Duodenal mucosa (tissue), 2 donors: ENCODE measurements around the gene CD74.

Source experiments
- H3K27ac ChIP-seq: one replicate; pipeline ENCODE4 v1.7.0; 2013; ENCODE audit warnings: low read depth, low read length
- H3K27me3 ChIP-seq, 2 donors: one replicate each; pipeline ENCODE4 v1.7.0; 2013; ENCODE audit warnings: low read length in 2 of 2, control low read depth in 1 of 2; ENCODE audit not compliant: insufficient read depth in 2 of 2, control insufficient read depth in 1 of 2
- H3K36me3 ChIP-seq, 2 donors: one replicate each; pipeline ENCODE4 v1.7.0; 2013; ENCODE audit warnings: low read length in 2 of 2, control low read depth in 1 of 2; ENCODE audit not compliant: insufficient read depth in 2 of 2, control insufficient read depth in 1 of 2
- H3K4me1 ChIP-seq, 2 donors: one replicate each; pipeline ENCODE4 v1.7.0; 2013; ENCODE audit warnings: low read length in 2 of 2, control low read depth in 1 of 2; ENCODE audit not compliant: insufficient read depth in 2 of 2, control insufficient read depth in 1 of 2
- H3K4me3 ChIP-seq, 2 donors: one replicate each; pipeline ENCODE4 v1.7.0; 2013; ENCODE audit warnings: low read length in 2 of 2, low read depth in 1 of 2
- H3K9ac ChIP-seq, 2 donors: one replicate each; pipeline ENCODE4 v1.7.0; 2013; ENCODE audit warnings: low read length in 2 of 2, low read depth in 1 of 2
- H3K9me3 ChIP-seq, 2 donors: one replicate each; pipeline ENCODE4 v1.7.0; 2013; ENCODE audit warnings: low read length in 2 of 2, control low read depth in 1 of 2; ENCODE audit not compliant: control insufficient read depth in 1 of 2

CD74 gene

DNA sequence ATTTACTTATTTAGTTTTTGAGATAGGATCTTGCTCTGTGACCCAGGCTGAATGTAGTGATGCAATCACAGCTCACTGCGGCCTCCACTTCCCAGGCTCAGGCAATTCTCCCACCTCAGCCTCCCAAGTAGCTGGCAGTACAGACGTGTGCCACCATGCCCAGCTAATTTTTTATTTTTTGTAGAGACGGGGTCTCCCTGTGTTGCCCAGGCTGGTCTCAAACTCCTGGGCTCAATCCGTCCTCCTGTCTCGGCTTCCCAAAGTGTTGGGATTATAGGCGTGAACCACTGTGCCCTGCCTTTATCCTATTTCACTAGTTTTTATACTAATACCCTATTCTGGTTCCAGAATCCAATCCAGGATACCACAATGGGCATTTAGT, 30.0 kb upstream of the CD74 start:
- no peak overlapping the region for H3K27ac ChIP-seq
- H3K4me1 ChIP-seq: peaks cover 9 to 10% of the 10 kb centered on the region in 2 donors
- no peak overlapping the region for H3K9ac ChIP-seq
- H3K36me3 ChIP-seq: peaks cover 38 to 56% of the 10 kb centered on the region in 2 donors
- no peak overlapping the region for H3K4me3 ChIP-seq
- no peaks in the 10 kb centered on the region for H3K27me3 ChIP-seq
- H3K9me3 ChIP-seq: no peaks in the 10 kb centered on the region

DNA sequence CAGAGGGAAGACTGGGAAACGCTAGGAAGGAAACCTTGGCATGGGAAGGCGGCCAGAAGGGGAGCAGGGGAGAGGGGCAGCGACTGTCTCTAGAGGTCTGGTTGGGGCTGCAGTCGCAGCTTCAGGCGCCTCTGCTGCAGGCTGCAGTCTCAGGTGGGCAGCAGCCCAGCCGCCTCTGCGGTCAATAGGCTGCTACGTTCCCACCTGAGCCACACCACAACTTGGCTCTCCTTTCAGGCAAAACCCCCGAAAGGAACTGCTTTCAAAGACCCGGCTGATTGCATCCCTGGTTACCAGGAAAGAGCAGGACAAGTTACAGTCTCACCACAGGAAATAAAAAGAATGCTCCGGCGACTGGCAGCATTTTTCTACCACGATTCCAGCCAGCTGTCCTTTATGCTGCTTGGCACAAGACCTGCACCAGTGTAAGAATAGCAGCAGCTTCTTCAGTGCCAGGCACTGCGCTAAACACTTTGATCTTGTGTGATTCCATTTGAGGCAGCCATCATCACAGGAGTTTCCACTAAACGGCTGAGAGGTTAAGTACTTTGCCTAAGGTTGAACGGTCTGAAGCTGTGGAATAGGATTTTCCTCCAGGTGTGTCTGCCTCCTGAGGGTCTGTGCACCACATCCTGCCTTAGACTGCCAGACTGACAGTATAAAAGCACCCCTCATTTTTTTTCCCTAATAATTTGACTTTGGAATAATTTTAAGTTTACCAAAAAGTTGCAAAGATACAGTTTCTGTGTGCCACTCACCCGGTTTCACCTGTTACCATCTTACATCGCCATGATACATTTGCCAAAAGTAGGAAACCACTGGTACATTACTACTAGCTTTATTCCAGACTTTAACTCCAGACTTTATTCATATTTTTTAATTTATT, 29.3 kb upstream of the CD74 start:
- Histone ChIP-seq H3K9me3 (no peaks in the 10 kb centered on the region), H3K27me3 (no peaks in the 10 kb centered on the region), H3K4me1 (peaks cover 3 to 4% of the 10 kb centered on the region in 2 donors), H3K36me3 (peaks cover 33 to 50% of the 10 kb centered on the region in 2 donors), H3K27ac (no peak overlapping the region), H3K9ac (no peak overlapping the region), H3K4me3 (no peak overlapping the region)

DNA sequence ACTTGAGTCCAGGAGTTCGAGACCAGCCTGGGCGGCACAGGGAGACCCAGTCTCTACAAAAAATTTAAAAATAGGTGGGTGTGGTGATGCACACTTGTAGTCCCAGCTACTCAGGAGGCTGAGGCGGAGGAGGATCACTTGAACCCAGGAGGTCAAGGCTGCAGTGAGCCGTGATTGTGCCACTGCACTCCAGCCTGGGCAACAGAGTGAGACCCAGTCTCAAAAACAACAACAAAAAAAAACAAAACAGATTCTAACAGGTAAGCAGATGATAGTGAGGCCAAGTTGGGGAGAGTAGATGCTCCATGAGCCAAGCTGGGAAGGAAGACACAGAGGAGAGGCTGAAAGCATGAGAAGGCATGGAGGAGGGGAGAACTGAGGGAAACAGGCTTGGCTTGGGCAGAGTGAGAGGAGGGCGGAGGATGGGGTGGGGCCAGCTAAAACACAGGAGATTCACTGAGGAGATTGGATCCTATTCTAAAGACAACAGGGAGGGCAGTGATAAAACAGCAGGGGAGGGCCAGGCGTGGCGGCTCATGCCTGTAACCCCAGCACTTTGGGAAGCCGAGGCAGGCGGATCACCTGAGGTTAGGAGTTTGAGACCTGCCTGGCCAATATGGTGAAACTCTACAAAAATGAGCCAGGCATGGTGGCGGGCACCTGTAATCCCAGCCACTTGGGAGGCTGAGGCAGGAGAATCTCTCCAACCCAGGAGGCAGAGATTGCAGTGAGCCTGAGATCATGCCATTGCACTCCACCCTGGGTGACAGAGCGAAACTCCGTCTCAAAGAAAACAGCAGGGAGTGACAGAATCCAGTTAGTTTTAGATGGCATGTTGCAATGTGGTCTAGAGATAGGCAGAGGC, 28.5 kb upstream of the CD74 start:
- Histone ChIP-seq H3K9me3 (no peaks in the 10 kb centered on the region), H3K36me3 (peaks cover 24 to 41% of the 10 kb centered on the region in 2 donors), H3K9ac (no peak overlapping the region), H3K27me3 (no peaks in the 10 kb centered on the region), H3K27ac (no peak overlapping the region), H3K4me3 (no peak overlapping the region), H3K4me1 (peaks cover 0 to 3% of the 10 kb centered on the region in 2 donors)

DNA sequence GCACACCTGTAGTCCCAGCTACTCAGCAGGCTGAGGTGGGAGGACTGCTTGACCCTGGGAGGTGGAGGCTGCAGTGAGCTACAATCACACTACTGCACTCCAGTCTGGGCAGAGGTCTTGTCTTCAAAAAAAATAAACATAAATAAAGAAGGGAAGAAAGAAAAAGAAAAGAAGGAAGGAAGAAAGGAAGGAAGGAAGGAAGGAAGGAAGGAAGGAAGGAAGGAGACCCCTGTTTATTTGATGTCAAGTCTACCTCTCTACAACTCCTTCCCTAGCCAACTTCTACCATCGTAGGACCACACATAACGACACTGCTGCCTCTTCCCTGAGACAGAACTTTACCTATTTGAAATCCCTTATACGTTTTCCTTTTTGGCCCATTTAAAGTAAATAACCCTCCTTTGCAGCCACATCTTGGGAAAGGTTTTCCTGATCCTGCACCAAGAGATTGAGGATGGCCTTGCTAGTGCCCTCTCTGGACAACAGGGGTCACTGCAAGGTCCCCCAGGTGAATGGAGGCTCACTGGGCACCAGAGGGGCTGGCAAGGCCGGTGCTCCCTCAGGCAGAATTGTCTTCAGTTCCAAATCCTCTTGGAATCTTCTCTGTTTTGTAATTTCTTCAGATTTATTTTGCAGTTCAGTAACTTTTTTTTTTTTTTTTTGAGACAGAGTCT, 26.3 kb upstream of the CD74 start:
- H3K4me1 ChIP-seq: peaks cover 0 to 3% of the 10 kb centered on the region in 2 donors
- H3K27ac ChIP-seq: no peak overlapping the region
- peaks cover 8 to 19% of the 10 kb centered on the region in 2 donors for H3K36me3 ChIP-seq
- no peak overlapping the region for H3K4me3 ChIP-seq
- H3K9ac ChIP-seq: no peak overlapping the region
- no peaks in the 10 kb centered on the region for H3K27me3 ChIP-seq
- no peaks in the 10 kb centered on the region for H3K9me3 ChIP-seq

DNA sequence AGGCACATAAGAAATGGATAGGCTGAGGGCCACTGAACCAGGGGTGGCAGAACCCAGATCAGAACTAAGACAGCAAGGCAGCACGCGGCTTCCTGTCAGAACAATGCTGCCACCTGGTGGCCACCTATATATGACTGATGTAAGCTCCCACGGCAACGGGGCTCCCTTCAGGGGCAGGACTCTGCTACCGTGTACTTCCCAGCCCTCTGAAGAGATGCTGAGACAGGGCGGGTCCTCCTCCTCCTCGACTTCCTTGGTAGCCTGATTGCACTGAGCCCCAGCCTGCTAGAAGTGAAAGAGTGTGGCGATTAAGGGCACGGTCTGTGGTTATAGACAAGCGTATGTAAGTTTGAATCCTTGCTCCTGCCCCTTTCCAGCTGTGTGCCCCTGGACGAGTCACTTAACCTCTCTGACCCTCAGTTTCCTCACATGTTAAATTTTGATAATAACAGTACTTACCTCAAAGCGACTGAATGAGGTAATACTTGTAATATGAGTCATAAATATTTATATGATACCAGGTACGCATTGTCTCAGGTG, 23.5 kb upstream of the CD74 start:
- Histone ChIP-seq H3K4me1 (peaks cover 3 to 5% of the 10 kb centered on the region in 2 donors), H3K36me3 (no peaks in the 10 kb centered on the region), H3K9ac (peak overlapping the region in 1 of 2 donors; percentile 8), H3K27me3 (no peaks in the 10 kb centered on the region), H3K9me3 (no peaks in the 10 kb centered on the region), H3K27ac (no peak overlapping the region), H3K4me3 (no peak overlapping the region)

DNA sequence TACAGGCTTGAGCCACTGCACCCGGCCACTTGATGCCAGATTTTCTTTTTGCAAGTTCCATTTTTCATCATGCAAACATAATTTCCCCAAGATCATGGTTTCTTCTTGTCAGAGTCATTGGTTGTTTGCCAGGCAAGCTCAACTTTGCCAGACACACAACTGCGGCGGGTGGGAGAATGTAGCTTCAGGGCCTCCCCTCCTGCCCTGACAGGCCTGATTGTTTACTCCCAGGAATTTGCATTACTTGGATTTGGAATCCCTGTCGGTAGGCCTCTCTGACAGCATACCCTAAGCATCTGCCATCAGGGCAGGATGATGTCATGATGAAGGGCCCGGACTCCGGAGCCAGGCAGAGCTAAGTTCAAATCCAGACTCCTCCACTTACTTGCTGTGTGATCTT, 21.8 kb upstream of the CD74 start:
- Histone ChIP-seq H3K9ac (no peak overlapping the region), H3K4me1 (peaks cover 3 to 5% of the 10 kb centered on the region in 2 donors), H3K36me3 (no peaks in the 10 kb centered on the region), H3K9me3 (no peaks in the 10 kb centered on the region), H3K27me3 (no peaks in the 10 kb centered on the region), H3K4me3 (no peak overlapping the region), H3K27ac (no peak overlapping the region)

DNA sequence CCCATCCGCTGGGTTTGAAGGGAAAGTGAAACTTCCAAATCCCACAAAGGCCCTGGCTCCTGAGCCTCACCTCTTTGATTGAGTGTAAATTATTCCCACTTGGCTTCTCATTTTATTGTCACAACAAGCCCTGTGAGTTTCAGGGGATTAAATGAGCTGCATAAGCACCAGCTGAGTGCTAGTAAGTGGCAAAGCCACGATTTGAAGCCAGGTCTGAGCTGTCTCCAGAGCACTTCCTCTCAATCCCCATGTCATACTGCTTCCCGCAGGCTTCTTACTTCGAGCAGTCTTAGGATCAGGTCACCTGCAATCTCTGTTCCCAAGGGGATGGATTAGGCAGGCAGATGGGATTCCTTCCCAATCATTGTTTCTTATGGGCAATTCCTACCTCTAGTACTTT, 18.9 kb upstream of the CD74 start:
- H3K9me3 ChIP-seq: no peaks in the 10 kb centered on the region
- H3K4me1 ChIP-seq: peaks cover 19% of the 10 kb centered on the region in 2 donors
- H3K36me3 ChIP-seq: no peaks in the 10 kb centered on the region
- H3K4me3 ChIP-seq: no peak overlapping the region
- H3K27ac ChIP-seq: no peak overlapping the region
- H3K9ac ChIP-seq: no peak overlapping the region
- no peaks in the 10 kb centered on the region for H3K27me3 ChIP-seq

DNA sequence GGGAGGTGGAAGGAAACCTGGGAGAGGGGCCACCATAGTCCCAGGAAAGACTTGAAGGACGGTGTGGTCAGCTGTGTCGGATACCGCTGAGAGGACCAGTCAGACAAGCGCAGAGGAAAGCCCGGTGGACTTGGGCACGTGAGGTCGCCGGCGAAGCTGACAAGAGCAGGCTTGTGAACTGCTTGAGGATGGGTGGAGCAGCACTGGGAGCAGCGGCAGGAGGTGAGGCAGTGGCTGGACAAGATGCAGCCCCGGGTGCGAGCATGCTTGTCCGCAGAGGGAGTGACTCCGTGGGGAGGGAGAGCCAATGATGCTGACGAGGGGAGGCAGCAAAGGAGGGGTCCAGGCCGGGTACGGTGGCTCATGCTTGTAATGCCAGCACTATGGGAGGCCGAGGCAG, 18.3 kb upstream of the CD74 start:
- Histone ChIP-seq H3K9me3 (no peaks in the 10 kb centered on the region), H3K9ac (no peak overlapping the region), H3K4me3 (no peak overlapping the region), H3K27ac (no peak overlapping the region), H3K4me1 (peaks cover 15 to 19% of the 10 kb centered on the region in 2 donors), H3K36me3 (no peaks in the 10 kb centered on the region), H3K27me3 (no peaks in the 10 kb centered on the region)

DNA sequence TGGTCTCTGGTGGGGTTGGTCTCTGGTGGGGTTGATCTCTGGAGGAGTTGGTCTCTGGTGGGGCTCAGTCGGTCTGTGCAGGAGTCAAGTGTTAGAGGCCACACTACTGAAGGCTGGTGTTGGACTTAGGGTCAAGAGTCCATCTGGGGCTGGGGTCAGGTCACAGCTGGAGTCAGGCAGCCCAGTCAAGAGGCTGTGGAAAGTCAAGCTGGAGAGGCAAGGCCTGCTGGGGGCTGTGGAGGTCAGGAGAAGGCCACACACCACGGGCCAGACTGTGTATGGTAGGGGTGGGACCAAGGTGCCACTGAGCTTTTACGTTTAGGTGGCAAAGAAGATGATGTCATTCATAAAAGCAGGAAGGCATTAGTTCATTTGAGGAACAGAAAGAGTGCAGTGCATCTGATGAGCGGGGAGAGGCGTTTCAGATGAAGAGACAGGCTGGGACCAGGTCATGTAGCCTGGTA, 16.7 kb upstream of the CD74 start:
- H3K4me3 ChIP-seq: no peak overlapping the region
- H3K36me3 ChIP-seq: no peaks in the 10 kb centered on the region
- H3K27me3 ChIP-seq: no peaks in the 10 kb centered on the region
- H3K27ac ChIP-seq: no peak overlapping the region
- no peak overlapping the region for H3K9ac ChIP-seq
- H3K4me1 ChIP-seq: peaks cover 15 to 19% of the 10 kb centered on the region in 2 donors
- H3K9me3 ChIP-seq: no peaks in the 10 kb centered on the region
